ENCODE results near the gene SKAP2.
A peak's percentile ranks its signal among the peaks of the same experiment; 100 is the strongest.

SKAP2 gene, protein sequence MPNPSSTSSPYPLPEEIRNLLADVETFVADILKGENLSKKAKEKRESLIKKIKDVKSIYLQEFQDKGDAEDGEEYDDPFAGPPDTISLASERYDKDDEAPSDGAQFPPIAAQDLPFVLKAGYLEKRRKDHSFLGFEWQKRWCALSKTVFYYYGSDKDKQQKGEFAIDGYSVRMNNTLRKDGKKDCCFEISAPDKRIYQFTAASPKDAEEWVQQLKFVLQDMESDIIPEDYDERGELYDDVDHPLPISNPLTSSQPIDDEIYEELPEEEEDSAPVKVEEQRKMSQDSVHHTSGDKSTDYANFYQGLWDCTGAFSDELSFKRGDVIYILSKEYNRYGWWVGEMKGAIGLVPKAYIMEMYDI

DNA sequence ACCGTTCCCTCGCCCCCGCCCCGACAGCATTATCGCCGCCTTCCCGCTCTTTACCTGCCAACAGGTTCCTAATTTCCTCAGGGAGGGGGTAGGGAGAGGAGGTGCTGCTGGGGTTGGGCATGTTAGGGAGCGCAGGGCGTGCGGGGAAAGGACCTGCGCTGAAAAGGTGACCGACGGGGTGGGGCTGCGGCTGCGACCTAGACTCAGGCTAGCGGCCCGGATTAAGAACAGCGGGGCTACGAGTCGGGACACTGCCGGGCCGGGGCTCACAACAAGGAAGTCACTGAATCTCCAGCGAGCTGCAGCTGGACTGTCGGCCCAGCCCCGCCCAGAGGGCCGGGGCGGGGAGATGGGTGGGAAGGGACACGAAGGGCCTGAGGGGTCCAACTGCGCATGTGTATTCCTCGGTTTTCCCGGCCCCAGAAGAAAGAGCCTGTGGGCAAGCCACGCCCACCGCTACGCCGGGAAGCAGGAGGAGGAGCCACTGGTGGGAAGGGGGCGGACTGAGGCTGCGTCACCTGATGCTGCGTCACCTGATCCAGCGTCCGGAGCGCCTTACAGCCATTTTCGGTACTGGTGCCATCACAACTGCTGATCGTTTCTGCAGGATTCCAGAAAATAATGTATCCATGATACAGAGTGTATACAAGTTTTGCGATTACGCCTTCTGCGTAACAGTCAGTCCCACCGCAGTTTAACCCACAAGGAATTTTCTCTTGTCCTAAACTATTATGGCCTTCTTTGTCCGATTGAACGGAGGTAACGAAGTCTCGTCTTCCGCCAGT is at the start of gene SKAP2:
SKAP2 (minus strand) TSS at position 282 of the 785 bp plus-strand sequence; CDS start at position 121, 161 bp downstream.
- DNase-seq = peak; percentile 68 to 83

DNA sequence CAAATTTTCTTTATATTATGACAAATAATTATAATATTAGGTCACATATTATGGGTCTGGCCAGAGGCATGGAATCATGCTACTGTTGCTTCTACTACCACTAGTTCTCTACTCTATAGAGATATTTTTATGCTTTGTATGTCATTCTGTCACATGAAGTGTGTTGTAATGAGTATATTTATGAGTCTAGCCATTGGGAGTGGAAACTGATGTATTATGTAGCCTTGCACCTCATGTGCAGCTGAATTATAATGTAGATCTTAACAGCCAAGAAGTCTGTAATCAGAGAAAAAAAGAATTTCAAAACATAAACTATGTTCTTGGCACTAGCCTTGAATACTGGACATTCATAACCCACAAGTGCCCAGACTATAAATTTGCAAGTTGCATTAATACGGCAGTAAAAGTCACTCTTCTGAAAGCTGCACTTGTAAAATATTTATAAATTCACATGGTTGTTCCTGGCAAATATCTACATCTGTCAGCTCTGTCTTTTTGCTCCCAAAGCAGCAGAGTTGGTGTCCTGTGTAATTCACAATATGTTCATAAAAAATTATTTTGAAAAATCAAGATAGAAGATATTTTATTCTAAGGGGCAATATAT is 48.6 kb upstream of the SKAP2 start:
- no peak for DNase-seq

DNA sequence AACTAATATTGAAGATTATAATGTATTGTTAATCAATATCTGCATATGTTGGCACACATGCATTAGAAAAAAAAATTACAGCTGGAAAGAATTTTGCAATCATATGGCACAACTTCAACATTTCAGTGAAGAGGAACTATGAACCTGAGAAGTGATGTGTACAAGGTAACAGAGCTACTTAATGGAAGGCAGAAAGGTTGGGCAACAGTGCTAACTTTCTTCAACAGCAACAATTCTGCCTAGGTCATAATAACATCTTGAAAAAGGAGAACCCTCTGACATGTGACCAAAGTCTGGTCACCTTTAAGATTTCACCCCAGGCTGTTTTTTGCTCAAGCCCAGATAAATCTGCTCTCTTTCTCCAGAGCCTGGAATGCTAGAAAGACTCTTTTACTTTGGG is 47.9 kb upstream of the SKAP2 start:
- peak; percentile 96 to 98 for DNase-seq

DNA sequence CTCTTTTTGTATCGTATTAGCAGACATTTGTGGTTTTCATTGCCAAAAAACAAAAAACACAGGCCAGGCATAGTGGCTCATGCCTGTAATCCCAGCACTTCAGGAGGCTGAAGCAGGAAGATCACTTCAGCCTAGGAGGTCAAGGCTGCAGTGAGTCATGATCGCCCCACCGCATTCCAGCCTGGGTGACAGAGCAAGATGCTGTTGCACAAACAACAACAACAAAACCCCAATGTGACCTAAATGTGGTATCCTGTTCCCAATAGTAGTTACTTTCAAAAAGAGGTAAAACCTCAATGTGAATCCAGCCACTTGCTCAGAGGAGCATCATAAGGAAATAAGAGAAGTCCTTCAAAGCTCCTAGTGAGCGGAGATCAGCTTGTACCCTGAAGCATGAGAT is 45.8 kb upstream of the SKAP2 start:
- DNase-seq = no peak

DNA sequence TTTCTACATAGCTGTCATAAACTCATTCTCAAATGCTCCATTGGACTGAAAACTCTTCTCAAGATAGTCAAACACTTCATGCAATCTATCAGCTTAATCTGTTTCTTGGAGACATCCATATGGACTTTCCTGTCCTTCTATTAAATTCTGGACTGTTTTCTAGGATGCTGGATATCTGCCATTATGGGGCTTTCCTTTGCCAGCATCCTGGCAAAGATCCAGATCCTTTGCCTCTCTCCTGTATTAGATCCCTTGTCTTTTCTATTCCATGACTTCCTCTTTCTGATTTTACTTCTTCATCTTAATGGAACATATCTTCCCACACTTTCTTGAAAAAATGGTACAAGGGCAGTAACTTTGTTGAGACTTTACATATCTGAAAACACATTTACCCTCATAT is 35.9 kb upstream of the SKAP2 start:
- no peak for DNase-seq

DNA sequence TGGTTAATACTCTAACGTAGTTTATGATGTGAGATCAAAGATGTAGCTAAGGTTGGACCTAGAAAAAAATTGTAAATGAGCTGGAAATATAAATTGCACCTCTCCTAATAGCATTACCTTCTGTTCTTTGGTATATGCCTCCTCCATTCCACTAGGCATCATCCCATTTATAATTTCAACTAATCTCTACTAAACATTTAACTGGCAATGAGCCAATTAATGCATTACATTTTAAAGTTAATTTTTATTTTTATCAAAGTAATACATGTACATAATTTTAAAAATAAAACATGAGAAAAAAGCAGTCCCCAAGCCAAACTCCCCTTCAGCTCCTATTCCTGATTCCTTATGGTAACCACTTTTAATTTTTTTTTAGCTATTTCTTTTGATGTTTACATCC is 35.1 kb upstream of the SKAP2 start:
- DNase-seq = no peak

DNA sequence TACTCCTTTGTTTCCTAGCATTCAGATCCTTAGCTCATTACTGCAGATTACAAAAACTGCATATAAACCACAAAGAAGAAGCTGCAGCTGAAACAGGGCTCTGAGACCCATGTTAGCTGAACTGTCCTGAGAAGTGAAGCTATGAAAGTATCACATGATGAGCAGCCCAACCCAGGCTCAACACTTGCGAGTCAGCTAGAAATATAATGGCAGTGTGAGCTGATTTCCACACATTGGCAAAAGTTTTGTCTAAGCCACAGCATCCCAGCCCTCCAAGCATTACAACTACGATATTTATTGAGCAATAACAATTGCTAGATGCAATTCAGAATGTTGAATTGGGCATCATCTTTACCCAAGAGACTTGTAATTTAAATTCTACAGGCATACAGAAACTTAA is 34.5 kb upstream of the SKAP2 start:
- no peak for DNase-seq

DNA sequence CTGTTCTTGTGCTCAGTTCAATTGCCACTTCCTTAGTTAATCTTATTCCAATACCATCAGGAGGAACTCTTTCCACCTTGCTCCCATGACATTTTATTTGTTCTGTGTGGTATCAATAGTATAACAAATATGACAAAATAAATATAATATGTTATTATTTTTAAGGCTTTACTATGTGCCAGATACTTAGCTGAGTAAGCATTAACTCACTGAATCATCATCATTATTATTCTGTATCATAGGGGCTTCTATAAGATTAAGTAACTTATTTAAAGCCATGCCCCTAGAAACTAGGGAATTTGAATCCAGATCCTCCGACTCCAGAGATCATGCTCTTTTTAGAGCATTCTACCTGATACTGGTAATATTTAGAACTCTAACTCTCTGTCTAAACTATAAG is 33.5 kb upstream of the SKAP2 start:
- no peak for DNase-seq

DNA sequence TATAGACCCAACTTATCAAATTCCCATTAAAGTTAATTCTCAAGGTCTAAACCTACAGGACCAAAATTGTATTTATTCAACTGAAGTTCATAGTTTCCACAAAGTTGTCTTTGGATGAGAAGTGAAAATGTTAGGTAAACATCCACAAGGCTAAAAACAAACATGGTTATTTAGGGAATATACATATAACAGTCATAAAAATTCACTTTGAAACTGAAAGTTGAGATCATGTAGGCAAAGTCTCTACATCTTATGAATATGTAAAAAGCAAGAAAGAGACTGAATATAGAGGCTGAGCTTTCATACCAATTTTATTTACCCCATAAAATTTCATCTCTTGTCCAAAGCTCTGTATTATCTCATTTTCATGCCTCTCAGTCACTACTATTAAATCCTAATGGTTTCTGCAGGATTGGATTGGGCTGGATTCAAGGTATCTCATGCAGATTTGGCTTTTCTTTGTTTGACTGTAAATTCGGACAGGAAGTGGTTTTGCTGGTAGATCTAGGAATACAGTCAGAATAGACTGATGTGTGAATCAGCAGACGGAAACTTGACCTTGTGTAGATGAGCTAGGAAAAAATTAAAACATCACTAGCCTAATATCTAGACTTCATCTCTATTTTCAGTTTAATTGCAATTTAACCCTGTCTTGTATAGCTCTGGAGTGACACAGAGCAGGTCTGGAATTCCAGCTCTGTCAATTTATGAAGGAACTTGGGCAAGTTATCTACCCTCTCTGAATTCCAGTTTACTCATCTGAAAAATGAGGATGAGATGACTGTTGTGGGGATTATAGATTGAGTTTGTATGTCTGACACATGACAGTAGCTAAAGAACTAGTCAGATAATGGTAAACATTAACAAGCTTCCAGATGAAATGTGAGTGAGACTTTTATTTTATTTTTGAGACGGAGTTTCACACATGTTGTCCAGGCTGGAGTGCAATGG is 27.3 kb upstream of the SKAP2 start:
- DNase-seq = no peak

DNA sequence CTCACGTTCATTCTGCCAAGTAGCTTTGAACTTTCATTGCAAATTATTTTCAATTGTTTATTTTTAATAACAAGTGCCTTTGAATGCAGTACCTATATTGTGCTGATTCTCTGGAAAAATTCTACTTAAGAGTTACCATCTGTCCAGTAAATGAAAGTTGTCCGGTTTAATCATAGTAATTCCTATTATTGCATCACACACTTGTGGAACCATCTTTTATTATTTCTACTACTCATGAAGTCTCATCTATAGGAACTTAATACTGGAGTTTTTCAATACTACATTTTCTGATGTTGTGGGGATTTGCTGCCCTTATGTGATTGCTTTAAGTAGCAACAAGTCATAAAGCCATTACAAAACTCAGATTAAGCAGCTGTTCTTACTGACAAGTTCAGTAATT is 16.5 kb upstream of the SKAP2 start:
- no peak for DNase-seq

DNA sequence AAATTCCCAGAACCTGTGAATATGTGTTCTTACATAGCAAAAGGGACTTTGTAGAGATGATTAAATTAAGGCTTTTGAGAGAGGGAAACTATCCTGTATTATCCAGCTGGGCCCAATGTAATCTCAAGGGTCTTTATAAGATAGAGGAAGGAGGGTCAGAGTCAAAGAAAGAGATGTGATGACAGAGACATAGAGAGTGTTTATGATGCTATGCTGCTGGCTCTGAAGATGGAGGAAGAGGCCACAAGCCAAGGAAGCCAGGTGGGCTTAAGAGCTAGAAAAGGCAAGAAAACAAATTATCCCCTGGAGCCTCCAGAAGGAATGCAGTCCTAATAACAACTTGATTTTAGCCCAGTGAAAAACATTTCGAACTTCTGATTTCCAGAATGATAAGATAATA is 15.3 kb upstream of the SKAP2 start:
- no peak for DNase-seq

DNA sequence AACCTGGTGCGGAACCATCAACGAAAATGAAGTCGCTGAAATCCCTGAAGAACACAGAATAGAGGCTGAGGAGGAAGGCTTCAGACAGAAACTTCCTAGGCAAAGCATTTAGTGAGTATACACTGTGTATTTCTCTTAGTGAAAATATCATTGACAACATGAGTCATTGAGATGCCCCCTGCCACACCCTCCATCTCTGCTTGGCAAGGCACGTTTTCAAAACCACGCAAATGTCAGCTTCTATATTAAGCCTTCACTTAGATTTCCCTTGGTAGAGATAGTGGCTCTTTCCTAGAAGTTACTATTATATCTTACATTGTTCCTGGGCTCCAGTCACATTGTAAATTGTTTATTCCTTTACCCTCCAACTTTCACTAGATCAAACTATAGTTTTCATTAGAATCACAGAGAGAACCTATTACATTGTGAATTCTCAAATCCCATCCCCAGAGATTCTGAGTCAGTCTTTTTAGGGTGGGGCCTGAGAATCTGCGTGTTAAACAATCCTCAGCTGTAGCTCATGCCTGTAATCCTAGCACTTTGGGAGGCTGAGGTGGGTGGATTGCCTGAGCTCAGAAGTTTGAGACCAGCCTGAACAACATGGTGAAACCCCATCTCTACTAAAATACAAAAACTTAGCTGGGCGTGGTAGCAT is 4.6 kb upstream of the SKAP2 start:
- DNase-seq = no peak

DNA sequence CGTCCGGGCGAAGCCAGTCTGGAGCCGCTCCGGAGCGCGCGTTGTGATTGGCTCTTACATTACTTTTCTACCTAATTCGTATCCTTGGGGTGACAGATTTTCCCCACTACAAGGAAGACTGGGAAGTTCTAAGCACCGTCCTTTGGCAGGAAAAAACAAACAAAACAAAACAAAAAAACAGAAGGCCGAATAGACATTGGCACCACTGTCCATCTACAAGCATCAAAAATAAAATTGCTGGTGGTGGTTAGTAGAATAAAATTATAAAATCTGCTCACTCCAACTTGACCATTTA is 651 bp upstream of the SKAP2 start:
- DNase-seq = no peak

DNA sequence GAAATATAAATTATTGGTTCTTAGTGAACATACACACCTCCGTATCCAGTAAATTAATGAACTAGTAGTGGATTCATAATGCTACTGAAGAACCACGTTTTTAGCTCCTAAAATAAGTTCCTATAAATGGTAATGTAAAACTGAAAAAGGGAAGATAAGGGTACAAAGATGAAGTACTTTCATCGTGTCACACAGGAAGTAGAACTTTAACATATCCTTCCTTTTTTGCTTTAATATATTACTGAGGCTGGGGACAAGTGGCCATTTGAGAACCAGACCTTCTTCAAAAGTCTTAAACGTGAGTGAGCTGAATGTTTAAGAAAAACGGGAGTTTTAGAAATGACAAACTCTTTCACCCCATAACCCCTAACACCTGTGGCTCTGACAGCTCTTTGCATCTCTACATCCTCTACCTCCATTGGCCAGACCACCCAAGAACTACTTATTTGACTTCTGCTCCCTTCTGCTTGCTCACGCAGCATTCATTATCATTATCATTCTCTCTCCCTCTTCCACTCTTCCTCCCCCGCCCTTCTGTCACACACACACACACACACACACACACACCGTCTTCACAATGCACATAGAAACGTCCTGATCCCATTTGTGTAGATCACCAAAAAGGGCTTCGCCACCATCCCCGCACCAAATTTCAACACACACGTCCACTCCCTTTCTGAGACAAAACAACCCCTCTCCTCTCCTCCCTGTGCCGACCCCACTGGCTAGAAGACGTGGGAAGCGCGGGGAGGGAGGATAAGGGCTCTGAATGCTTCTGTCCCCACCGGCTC is 677 bp downstream of the SKAP2 start:
- DNase-seq = peak; percentile 22 to 28

DNA sequence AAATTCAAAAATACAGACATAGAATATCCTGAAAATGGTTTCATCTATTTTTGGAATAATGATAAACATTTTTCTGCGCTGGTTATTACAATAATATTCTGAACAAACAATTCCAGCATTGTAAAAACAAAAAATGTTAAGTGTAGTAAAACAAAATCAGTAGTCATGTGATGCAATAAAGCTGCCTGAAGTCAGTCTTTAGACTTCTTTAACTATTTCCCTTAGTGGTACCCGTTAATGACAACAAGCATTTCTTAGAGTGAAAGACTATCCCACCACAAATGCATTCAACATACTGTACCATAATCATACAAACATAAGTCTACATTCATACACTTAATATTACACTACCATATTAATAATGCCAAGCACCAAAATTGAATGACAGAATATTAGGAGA is 1.6 kb downstream of the SKAP2 start:
- DNase-seq = no peak

DNA sequence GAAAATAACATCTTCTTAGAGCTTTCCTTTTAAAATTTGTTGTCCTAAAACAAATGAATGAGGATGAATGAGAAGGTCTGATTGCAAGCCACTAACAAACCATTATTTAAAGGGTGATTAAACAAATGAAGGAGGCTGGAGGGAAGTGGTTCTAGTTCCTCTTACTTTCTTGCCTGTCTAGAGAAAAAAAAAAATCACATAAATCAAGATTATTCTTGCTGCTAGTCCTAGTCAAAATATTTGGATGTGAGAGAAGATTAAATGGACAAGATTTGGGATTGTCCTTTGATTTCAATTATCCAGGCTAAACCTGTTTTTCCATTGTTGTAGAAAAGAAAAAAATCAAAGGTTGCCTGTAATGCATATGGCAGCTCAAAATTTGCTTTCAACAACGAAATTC is 3.3 kb downstream of the SKAP2 start:
- no peak for DNase-seq

DNA sequence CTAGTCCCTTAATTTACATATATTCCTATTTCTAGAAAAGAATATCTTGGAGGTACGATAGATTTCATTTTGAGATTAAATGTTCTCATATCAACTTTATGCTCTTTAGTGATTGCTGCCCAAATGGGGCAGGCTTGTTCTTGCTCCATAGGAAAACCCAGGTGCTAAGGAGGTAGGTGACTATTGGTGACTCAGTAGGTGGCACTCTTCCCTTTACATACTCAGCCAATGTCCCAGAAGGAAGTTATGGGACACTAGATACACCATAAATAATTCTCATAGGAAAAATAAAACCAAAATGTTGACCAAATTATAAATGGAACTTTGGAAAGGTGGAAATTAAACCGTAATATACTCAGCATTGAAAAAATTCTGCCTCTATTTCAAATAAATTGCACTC is 4.0 kb downstream of the SKAP2 start:
- no peak for DNase-seq

DNA sequence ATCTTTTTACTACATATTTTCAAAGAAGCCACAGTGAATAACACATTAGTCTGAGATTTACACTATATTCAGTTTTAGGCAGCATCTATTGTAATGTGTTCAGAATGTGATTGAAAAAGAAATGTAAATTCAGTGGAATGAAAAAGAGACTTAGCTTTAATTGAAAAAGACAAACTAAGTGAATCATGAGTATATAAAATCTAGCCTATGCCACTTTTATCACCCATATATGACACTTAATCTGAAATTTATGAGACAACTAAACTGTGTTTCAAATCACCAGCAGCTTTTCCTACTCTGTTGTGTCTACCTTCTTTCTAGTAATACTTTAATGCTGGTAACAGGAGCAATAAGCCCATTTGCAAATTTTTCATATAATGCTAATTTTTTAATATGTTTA is 4.7 kb downstream of the SKAP2 start:
- DNase-seq = no peak

DNA sequence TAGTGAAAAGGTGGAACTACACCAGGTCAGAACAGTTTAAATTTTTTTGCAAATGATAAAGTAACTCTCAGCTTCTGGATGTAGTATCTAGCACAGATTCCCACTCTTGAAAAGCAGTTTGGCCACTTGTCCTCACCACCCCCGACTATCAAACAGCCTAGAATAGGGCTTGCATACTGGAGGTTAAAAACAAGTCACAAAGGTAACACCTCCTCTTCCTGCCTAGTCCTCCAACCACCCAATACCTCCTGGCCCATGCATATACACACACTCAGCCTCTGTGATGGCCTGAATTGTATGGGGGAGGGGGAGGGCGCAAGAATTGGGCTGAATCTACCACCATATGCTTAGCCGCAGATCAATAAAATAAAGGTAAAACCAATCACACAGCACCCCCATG is 5.7 kb downstream of the SKAP2 start:
- DNase-seq = no peak

DNA sequence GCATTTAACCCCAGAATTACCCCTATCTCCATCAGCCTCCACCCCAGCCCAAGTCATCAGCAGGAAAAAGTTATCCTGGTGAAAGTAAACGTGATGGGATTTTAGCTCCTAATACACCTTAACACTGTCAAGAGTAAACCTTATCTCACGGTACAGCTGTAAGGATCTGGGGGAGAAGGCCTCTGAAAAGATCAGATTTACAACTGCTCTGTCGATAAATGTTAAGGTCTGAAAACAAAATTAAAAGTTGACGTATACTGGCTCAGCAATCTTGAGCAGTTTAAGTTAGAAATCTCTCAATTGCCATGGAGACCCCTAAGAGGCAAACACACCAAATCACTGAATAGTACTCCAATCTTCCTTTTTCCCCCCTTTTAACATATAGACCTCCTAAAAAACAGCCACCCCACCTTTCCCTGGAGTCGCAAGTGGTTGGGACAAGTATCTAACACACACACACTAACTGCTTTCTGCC is 6.1 kb downstream of the SKAP2 start:
- no peak for DNase-seq

DNA sequence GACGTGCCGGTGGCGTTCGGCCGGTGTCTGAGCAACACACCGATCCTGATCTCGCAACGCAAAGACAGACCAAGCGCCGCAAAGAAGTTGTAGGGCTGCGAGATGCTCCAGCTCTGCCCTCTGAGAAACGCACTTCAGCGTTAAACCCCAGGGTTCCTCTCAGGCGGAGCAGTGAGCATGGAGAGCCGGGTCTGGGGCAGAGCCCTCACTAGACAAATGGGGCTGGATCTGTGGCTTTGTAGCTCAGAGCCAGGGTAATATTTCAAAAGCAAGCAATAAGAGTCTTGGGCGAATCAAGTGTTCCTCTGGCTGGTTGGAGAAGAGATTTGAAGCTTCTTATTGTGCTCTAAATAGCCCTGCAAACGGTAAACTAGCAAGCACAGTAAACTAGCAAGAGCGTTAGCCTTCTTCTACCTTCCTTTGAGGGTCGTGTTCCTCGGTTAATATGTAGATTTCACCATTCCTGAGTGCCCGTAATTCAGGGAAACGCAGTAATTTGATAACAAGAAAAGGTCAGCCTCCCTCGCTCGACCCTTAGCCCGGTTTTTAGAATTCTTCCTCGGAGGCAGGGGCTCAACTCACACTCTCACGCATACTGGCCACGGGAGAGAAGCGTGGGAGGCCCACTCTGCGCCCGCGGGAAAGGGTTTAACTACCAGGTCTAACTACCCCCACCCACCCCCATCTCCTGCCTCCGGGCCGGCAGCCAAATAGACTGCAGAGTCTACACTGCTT is 6.7 kb downstream of the SKAP2 start:
- DNase-seq = no peak

Data from AML-193 (cell line).